Uterus (tissue), 4 donors: ENCODE measurements around the gene RUNX1. TPM values are rescaled to one million over a fixed set of nuclear protein-coding genes. Genes with fewer than 3 reads are reported as not detected.

Experiments
- DNase-seq, 2 donors: peaks; one replicate each; pipeline ENCODE4 v3.0.0-alpha.2; 2019 to 2020
- H3K27ac ChIP-seq, 2 donors: fragments of 200-600 bp; sonication (generic); 1 replicate in 1 of 2; 2 replicates in 1 of 2; pipeline ENCODE4 v1.5.1; 2016 to 2018
- H3K27me3 ChIP-seq, 2 donors: fragments of 200-600 bp; sonication (generic); one replicate each; pipeline ENCODE4 v1.5.1; 2018 to 2019; ENCODE audit warnings: control low read depth in 1 of 2
- H3K36me3 ChIP-seq, 2 donors: fragments of 200-600 bp; sonication (generic); one replicate each; pipeline ENCODE4 v1.5.1; 2019; ENCODE audit warnings: control low read depth in 1 of 2
- H3K4me1 ChIP-seq, 2 donors: fragments of 200-600 bp; sonication (generic); one replicate each; pipeline ENCODE4 v1.5.1; 2018 to 2019; ENCODE audit warnings: control low read depth in 1 of 2
- H3K4me3 ChIP-seq, 2 donors: fragments of 200-600 bp; sonication (generic); 1 replicate in 1 of 2; 2 replicates in 1 of 2; pipeline ENCODE4 v1.5.1; 2018 to 2019; ENCODE audit warnings: mild to moderate bottlenecking in 1 of 2
- H3K9me3 ChIP-seq, 2 donors: fragments of 200-600 bp; sonication (generic); one replicate each; pipeline ENCODE4 v1.5.1; 2019; ENCODE audit warnings: control low read depth in 1 of 2
- POLR2A ChIP-seq, 2 donors: fragments of 450-650 bp; IDR thresholded peaks; one replicate each; pipeline ENCODE4 v1.6.1; 2016; ENCODE audit warnings: antibody characterized with exemption in 2 of 2, mild to moderate bottlenecking in 1 of 2, moderate library complexity in 1 of 2
- intact Hi-C: fragments of 100-400 bp; cut with DNase I; formaldehyde crosslinking; loops from one replicate; pipeline ENCODE4 v1.15.1; 2023; ENCODE audit warnings: low total_unique reads
- total RNA-seq, 4 donors: library from RNA; depleted of rRNA in 3 of 4; stranded (reverse); fragments of >200 nt in 3 of 4; gene quantifications; one replicate each; pipeline versions ENCODE4 v1.1.0 to v1.2.4, GENCODE V29; 2014 to 2023
- TF ChIP-seq, protein P1 (sequence below), 4 experiments: fragments of 200-600 bp in 2 of 4; fragments of 450-650 bp in 2 of 4; sonication (generic) in 2 of 4; IDR thresholded peaks; one replicate each; pipeline ENCODE4 v1.5.1; 2016 to 2019; ENCODE audit warnings: antibody characterized with exemption in 4 of 4, mild to moderate bottlenecking in 2 of 4, moderate library complexity in 1 of 4
- donor health status: DM: yes; HTN: yes; CAD: no.

Gene RUNX1
- total RNA-seq, 4 donors from 2014 or later = under 0.01 to 13.2 (median 8.7) TPM

- H3K4me1 ChIP-seq = peaks cover 0 to 13% of the 10 kb centered on the region in 2 donors
- H3K27ac ChIP-seq = peak overlapping the region; percentile 67 to 69
- H3K4me3 ChIP-seq = peak overlapping the region; percentile 40 to 65
- H3K27me3 ChIP-seq = peaks cover 15 to 45% of the 10 kb centered on the region in 2 donors
- H3K9me3 ChIP-seq = no peaks in the 10 kb centered on the region
- intact Hi-C loops = no loop called here
- no peaks in the 10 kb centered on the region for H3K36me3 ChIP-seq
- TF ChIP-seq POLR2A (IDR thresholded peaks at IDR 0.05) = peak in 1 of 2 donors; percentile 34
- TF ChIP-seq, protein P1, sequence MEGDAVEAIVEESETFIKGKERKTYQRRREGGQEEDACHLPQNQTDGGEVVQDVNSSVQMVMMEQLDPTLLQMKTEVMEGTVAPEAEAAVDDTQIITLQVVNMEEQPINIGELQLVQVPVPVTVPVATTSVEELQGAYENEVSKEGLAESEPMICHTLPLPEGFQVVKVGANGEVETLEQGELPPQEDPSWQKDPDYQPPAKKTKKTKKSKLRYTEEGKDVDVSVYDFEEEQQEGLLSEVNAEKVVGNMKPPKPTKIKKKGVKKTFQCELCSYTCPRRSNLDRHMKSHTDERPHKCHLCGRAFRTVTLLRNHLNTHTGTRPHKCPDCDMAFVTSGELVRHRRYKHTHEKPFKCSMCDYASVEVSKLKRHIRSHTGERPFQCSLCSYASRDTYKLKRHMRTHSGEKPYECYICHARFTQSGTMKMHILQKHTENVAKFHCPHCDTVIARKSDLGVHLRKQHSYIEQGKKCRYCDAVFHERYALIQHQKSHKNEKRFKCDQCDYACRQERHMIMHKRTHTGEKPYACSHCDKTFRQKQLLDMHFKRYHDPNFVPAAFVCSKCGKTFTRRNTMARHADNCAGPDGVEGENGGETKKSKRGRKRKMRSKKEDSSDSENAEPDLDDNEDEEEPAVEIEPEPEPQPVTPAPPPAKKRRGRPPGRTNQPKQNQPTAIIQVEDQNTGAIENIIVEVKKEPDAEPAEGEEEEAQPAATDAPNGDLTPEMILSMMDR (IDR thresholded peaks at IDR 0.05) = peak; percentile 40 to 86 (median 76)
- peak; percentile 36 to 70 for DNase-seq
Observed at GRCh38 chr21:34889676-34890469, 159.2 kb downstream of the RUNX1 start.

- Histone ChIP-seq H3K4me3 (peak overlapping the region; percentile 40 to 65), H3K27me3 (peaks cover 16 to 50% of the 10 kb centered on the region in 2 donors), H3K27ac (peak overlapping the region; percentile 67 to 69), H3K36me3 (no peaks in the 10 kb centered on the region), H3K4me1 (peaks cover 0 to 13% of the 10 kb centered on the region in 2 donors), H3K9me3 (no peaks in the 10 kb centered on the region)
- intact Hi-C loops = no loop called here
- TF ChIP-seq POLR2A (IDR thresholded peaks at IDR 0.05) = no peak
- TF ChIP-seq, protein P1 (IDR thresholded peaks at IDR 0.05) = no peak
- peak; percentile 25 to 36 for DNase-seq
Observed at GRCh38 chr21:34889320-34889675, 159.8 kb downstream of the RUNX1 start.

DNA sequence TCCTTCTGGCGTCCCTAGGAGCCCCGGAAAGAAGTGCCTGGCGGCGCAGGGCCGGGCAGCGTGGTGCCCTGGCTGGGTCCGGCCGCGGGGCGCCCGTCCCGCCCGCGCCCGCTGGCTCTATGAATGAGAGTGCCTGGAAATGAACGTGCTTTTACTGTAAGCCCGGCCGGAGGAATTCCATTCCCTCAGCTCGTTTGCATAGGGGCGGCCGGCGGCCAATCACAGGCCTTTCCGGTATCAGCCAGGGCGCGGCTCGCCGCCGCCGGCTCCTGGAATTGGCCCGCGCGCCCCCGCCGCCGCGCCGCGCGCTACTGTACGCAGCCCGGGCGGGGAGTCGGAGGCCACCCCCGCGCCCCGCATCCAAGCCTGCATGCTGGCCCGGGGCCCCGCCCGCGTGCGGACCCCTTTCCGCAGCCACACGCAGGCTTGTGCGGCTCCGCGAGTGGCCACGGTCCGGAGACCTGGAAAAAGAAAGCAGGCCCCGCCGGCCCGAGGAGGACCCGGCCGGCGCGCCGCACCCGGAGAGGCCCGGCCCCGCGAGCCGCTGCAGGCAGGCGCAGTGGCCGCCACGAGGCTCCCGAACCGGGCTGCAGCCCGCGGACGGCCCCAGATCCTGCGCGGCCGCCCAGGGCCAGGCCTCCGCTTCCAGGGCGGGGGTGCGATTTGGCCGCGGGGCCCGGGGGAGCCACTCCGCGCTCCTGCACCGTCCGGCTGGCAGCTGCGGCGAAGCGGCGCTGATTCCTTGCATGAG lies 160.4 kb downstream of the RUNX1 start:
- Histone ChIP-seq H3K4me3 (peak overlapping the region; percentile 40 to 65), H3K36me3 (no peaks in the 10 kb centered on the region), H3K27ac (peak overlapping the region; percentile 67 to 69), H3K4me1 (peaks cover 0 to 13% of the 10 kb centered on the region in 2 donors), H3K9me3 (no peaks in the 10 kb centered on the region), H3K27me3 (peaks cover 16 to 53% of the 10 kb centered on the region in 2 donors)
- TF ChIP-seq, protein P1 (IDR thresholded peaks at IDR 0.05) = peak in 1 of 4 experiments; percentile 5
- peak; percentile 52 to 67 for TF ChIP-seq POLR2A (IDR thresholded peaks at IDR 0.05)
- peak; percentile 85 to 88 for DNase-seq
- intact Hi-C loops = no loop called here

DNA sequence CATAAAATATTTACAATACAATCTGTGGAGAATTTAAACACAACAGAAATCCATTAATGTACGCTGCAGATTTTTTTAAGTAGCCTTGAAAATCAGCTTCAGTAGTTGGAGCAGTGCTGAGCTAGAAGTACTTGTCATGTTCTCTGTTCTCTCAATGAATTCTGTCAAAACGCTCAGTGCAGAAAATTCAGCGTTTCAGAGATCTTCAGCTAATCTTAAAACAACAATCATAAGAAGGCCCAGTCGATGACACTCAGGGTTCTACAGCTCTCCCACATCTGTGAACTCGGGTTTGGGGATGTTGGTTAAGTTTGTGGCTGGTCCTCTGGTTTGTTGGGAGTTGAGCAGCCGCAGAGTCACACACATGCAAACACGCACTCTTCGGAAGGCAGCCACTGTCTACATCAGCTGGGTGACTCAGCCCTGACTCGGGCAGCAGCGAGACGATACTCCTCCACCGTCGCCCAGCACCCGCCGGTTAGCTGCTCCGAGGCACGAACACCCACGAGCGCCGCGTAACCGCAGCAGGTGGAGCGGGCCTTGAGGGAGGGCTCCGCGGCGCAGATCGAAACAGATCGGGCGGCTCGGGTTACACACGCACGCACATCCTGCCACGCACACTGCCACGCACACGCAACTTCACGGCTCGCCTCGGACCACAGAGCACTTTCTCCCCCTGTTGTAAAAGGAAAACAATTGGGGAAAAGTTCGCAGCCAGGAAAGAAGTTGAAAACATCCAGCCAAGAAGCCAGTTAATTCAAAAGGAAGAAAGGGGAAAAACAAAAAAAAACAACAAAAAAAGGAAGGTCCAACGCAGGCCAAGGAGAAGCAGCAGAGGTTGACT lies 161.2 kb downstream of the RUNX1 start:
- peaks cover 16 to 48% of the 10 kb centered on the region in 2 donors for H3K27me3 ChIP-seq
- no peaks in the 10 kb centered on the region for H3K9me3 ChIP-seq
- intact Hi-C loops = no loop called here
- peak overlapping the region; percentile 22 to 43 for H3K27ac ChIP-seq
- H3K4me1 ChIP-seq = peaks cover 0 to 13% of the 10 kb centered on the region in 2 donors
- peak; percentile 55 to 62 for DNase-seq
- H3K4me3 ChIP-seq = peak overlapping the region; percentile 27 to 65
- H3K36me3 ChIP-seq = no peaks in the 10 kb centered on the region
- TF ChIP-seq, protein P1 (IDR thresholded peaks at IDR 0.05) = no peak
- TF ChIP-seq POLR2A (IDR thresholded peaks at IDR 0.05) = no peak
